NK-92 (cell line): ENCODE results near the gene AP2A2.

Source experiments
- DNase-seq: peaks from one replicate; lab custom pipeline; 2025; ENCODE audit not compliant: unreplicated experiment; lab: John Stamatoyannopoulos, UW

AP2A2 gene

DNA sequence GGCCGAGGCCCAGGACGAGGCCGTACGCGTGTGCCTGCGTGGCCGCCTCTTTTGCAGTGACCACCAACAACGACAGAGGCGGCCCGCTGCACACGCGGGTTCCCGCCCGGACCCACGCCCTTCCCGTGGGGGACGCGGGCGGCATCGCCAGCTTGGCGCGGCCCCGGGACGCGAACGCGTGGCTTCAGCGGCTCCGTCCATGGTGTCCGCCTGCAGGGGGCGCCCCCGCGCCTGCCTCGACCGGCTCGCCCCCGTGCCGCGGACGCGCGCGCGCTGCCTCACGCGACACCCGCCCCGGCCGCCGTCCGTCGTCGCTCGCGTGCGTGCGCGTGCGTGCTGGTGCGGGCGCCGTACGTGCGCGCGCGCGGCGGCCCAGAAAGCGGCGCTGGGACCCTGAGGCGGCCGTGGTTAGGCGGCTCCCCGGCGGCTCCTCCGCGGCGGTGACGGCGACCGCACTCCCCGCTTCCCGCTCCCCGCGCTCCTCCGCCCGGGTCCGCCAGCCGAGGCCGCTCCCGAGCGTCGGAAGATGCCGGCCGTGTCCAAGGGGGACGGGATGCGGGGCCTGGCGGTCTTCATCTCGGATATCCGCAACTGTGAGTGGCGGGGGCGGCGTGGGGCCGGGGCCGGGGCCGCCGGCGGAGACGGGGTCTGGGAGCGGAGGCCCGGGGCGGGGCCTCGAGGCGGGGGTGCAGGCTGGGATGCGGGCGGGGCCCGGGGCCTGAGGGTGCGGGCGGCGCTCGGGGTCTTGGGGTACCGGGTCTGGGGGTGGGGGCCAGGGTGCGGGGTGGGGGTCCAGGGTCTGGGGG is at the start of gene AP2A2:
TSS of gene AP2A2 (plus strand) at position 375 of the 806 bp plus-strand sequence. CDS start at position 527, 152 bp downstream.
- DNase-seq: no peak

DNA sequence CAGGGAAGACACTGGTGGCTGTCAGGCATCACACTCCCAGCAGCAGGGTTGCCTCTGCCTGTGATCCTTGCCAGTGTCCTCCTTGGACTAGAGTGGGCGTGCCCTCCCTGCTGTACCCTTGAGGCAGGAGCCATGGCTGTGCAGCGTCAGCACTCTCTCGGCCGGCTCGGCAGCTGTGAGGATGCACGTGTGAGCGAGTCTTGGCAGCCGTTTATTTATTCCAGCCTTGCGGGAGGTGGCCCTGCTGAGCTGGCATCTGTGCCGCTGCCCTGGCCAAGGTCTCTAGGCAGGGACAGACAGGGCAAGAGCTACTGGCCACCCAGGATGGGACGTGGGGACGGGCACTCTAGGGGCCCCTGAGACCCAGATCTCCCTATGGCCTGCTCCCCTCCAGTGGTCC is 49.1 kb upstream of the AP2A2 start:
- DNase-seq: no peak

DNA sequence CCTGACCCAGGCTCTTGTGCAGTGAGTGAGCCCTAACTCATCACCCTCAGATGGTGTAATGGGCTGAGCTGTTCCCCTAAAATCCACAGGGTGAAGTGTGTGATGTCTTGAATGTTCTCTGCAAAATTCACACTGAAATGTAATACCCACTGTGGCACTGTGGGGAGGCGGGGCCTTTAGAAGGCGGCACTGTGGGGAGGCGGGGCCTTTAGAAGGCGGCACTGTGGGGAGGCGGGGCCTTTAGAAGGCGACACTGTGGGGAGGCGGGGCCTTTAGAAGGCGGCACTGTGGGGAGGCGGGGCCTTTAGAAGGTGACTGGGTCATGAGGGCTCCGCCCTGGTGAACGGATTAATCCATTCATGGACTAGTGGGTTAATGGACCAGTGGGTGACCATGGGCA is 48.1 kb upstream of the AP2A2 start:
- DNase-seq: no peak

DNA sequence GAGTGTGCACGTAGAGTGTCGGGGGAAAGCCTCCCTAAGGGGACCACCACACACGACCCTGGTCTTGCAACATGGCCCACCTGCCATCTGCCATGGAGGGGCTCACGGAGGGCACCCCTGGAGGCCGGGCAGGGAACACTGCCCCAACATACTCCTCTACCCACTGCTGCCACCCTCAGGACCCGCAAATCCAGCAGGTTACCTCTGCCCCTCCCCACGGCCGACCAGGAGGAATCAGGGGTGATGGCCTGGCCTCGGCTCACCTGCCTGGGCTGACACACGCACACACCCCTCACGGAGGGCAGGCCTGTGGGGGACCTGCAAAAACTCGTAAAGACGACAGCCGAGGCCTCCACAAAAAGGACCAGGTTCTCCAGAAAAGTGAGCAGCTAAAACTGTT is 45.2 kb upstream of the AP2A2 start:
- DNase-seq: no peak

DNA sequence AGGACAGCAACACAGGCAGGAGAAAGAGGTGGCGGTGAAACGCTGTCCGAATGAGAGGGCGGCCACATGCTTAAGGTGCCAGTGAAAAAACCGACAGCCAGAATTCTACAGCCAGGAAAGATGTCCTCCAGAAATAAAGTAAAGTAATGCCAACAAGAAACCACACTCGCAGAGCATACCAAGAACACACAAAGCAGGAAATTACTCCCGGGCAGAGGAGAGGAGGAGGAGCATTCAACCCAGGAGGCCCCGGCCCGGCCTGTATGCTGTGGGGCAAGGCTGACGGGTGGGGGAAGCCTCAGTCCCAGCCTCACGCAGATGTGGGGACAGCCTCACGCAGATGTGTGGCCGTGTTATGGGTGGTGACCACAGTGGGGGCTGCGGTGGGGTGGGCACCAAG is 43.1 kb upstream of the AP2A2 start:
- DNase-seq: no peak

DNA sequence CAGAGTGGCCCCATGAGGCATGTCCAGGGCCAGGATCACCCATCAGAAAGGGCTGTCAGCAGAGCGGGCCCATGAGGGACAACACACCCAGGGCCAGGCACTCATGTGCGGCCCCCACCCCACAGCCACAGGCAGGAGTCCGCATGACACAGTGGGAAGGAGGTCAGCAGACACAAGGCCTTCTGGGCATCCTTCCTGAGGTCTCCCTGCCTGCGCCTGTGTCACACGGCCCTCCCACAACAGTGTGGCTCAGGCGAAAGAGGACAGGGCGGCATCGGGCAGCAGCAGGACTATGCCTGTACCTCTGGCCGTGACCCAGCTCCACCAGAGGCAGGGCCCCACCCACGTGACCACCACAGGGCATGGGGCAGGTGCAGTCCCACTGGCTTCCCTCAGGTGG is 42.1 kb upstream of the AP2A2 start:
- DNase-seq: no peak

DNA sequence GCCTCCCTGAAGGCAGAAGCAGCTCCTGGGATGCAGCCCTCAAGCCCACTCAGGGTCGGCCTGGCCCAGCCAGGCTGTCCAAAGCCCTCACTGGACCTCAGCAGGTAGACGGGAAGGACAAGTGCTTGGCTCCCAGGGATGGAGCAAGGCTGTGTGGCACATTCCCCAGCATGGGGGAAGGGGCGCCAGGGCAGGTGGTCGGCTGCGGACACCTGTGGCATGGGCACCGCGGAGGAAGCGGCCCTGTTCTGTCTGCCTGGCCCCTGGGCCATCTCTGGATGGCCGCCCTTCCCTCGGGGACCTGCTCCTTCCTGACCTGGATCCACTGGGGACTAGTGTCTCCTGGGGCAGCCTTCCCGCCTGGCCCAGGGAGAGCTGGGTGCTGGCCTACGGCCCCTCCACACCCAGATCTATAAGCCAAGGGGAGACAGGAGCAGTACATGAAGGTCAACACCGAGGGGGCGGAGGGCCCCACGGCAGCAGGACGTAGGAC is 41.0 kb upstream of the AP2A2 start:
- no peak for DNase-seq

DNA sequence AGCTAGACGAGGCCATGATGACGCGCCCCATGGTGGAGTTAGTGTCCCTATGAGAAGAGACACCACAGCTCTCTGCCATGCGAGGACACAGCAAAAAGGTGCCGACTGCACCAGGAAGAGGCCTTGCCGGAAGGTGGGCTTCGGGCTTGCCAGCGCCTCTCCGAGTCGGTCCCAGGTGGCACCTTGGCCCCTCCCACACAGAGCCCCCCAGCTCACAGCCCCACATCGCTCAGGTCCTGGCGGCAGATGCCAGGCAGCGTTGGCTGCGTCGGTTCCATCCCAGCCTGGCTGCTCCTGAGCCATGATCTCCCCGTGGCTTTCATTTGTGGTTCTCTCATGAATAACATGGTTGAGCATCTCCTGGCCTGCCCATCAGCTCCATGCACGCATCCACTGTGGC is 39.1 kb upstream of the AP2A2 start:
- no peak for DNase-seq

DNA sequence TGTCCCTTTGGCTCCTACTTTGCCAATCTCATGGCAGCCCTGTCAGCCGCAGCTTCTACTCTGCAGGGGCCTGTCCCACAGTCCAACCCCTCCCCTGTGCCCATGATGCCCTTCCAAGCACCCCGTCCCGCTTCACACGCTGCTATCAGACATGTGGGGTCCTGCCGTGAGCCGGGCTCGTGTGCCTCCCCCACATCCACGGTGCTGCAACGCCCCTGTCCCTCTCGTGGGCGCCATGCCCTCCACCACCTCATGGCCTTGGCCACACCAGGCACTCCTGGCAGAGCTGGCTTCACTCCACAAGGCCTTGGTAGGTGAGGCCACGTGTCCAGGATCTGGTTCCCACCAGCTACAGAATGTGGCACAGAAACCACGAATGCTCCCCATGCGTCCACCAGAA is 38.1 kb upstream of the AP2A2 start:
- DNase-seq: no peak

DNA sequence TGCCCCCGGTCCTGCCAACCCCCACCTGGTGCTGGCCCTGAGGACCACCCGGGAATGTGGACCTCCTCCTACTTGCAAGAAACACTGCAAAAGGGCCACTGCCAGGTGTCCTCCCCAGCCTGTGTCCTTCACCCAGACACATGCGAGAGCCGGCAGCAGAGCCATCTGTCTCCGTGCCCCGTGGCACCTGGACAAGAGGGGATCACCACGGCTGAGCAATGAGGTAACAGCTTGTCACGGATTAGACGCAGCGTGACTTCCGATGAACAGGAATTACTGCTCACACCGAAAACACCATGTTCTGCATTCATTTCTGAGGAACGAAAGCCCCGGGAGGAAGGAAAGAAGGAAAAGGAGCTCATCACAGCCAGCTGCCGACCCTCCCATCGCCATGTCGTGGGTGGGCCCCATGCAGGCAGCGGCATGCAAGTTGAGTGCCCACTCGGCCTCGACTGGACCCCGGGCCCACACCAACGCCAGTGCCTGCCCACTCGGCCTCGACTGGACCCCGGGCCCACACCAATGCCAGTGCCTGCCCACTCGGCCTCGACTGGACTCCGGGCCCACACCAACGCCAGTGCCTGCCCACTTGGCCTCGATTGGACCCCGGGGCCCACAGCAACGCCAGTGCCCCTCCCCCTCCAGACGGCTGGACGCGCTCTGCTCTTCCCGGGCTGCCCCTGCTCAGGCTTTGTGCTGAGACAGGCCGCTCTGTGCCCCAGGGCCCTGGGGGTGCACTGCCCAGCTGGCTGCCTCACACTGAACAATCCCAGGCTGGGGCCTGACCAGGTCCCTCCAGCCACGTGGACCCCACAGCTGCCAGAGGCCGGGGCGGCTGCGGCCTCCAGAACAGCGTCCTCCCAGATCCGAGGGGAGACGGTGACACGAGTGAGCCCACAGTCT is 37.1 kb upstream of the AP2A2 start:
- DNase-seq: no peak

DNA sequence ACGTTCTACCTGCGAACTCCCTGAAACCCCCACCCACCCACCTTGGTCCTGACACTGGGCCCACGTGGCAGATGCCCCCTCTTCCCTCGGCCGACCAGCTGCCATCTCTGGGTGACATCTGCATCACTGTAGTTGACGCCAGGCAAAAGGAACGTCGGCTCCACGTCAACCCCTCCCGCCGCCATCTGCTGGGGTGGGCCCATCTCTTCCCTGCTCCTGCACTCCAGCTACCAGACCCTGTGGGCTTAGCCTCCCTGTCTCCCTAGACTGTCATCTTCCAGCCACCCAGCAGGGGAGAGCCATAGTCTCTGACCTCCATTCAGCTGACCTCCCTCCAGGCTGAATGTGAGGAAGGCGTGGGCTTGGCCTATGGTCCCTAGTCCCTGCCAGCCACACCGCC is 36.4 kb upstream of the AP2A2 start:
- no peak for DNase-seq

DNA sequence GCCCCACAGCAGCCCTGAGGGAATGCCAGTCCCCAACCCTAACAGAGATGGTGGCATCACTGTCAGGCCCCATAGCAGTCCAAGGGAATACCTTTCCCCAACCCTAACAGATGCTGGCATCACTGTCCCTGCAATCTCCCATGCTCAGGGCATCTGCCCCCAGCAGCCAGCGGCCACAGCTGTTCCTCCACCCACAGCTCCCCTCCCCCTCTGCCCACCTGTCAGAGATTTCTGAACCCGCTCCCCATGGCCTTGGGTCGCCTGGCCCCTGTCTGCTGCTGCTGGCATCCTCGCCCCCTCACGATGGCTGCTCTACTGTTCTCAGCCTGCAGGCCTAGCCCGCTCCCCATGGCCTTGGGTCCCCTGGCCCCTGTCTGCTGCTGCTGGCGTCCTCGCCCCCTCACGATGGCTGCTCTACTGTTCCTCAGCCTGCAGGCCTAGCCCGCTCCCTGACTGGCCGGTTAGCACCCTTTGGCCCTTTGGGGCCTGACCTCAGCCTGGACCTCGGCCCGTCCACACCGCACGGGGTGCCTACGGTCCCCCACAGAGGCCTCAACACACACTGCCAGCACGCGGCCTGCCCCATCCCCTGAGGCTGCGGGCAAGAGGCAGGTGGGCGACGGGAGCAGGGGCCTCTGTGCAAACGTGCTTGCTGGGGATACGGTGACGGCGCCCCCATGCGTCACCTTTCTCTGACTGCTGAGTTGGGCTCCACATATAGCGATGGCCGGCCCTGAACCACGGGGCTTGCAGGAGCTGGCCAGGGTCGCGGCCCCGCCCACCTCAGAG is 35.8 kb upstream of the AP2A2 start:
- no peak for DNase-seq

DNA sequence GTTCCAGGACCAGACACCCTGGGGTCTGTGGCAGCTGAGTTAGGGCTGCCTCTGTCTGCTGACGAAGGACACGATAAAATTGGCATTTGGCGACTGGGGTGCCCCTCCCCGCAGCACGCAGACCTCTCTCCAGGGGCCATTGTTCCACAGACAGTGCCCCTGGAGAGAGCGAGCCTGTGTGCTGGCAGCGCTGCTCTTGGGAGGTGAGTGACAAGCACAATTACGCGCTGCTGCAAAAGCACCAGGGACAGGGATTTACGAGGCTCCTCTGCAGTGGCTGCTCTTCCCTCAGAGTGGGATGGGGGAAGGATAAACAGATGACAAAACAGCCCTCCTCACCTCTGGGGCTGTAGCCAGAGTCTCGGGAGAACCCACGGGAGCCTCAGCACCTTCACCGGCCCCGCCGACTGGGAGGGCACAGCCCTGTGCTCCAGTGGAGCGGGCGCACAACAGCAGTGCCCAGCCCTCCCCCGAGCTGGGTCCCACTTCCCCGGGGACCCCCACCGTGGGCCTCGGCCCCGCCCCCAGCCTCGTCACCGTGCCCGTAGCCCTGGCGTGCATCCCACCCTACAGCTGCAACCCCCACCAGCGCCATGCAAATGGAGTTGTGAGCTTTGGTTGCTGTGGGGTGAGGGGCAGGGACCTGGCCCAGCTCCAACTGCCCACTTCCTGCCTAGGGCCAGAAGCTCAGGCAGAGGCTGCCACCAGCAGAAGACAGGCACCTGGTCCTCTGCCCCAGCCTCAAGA is 34.7 kb upstream of the AP2A2 start:
- DNase-seq: no peak

DNA sequence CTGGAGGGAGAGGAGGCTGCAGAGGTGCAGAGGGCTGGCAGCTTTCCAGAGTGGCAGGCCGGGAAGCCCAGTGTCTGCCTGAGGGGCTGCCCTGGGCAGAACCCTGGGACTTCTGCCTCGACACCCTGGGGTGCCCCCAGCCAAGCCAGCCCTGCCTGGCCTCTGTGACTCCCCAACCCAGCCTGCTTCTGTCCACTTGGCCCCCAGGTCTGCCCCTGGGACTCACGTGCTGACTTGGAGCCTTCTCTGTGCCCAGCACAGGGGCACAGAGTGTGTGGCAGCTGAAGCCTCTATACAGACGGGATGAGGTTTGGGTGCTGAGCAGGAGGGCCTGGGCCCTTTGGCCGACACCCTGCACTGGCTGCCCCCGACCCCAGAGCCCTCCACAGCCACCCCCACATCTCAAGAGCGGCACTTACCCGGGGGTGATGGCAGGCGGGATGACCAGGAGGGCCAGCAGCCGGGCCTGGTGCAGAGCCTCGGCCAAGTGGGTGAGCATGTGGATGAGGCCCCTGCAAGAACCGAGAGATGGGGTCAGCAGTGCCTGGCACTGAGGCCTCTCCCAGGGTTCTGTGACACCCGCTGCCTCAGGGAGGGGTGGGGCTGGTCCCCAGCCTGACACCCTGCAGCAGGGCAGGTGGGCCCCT is 32.5 kb upstream of the AP2A2 start:
- DNase-seq: no peak

DNA sequence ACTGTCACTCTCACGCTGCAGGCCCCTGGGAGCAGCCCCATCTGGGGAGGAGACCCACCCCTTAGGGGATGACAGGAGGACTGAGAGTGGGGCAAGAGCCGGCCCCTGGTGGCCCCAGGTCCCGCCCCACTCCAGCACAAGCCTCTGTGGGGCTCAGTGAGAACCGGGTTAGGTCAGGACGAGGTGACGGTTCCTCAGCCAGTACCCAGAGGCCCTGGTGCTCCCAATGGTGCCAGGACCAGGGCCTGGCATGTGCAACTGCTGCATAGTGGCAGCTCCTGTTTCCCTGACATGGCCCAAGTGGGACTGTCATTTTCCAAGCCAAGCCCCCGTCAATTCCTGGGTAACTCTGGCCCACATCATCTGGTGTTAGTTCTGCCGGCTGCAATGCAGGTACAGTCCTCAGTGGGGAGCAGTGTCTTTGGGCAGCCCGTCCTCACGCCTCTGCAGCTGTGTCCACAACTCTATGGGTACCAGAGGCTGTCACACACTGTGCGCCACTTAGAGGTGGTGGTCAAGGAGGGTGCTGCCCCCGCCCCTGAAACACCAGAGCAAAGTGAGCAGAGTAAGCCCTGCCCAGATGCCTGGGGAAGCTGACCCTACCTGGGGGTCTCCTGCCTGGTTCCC is 31.0 kb upstream of the AP2A2 start:
- no peak for DNase-seq

DNA sequence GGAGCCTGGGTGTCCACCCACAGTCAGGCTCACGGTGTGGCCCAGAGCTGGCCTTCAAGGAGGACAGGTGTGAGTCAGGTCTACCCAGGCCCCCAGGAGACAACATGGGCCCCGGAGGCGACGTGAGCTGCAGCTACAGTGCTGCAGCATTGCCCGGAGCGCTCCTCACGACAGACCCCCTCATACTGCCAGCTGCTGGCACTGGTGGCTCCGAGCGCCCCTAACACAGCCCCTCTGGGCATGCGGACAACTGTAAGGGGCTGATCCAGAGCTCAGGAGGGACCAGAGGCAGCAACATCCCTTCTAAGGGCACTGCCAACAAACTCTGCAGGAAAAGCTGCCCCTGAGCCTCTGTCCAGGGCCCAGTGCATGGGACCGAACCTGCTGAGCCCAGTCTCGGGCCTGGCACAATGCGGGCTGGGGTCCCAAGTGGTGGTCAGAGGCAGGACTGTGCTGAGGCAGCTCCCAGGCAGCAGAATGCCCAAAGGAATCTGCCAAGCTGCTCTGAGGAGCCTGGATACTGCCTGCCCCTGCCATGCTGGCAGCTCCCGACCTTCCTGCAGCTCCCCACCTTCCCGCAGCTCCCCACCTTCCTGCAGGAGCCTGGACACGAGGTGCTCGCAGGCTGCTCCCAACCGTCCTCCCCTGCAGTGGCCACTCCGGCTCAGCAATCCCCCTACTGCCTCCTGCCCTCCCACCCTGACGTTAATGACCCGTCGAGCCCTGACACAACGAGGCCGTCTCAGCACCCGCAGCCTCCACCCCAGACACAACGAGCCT is 30.1 kb upstream of the AP2A2 start:
- no peak for DNase-seq

DNA sequence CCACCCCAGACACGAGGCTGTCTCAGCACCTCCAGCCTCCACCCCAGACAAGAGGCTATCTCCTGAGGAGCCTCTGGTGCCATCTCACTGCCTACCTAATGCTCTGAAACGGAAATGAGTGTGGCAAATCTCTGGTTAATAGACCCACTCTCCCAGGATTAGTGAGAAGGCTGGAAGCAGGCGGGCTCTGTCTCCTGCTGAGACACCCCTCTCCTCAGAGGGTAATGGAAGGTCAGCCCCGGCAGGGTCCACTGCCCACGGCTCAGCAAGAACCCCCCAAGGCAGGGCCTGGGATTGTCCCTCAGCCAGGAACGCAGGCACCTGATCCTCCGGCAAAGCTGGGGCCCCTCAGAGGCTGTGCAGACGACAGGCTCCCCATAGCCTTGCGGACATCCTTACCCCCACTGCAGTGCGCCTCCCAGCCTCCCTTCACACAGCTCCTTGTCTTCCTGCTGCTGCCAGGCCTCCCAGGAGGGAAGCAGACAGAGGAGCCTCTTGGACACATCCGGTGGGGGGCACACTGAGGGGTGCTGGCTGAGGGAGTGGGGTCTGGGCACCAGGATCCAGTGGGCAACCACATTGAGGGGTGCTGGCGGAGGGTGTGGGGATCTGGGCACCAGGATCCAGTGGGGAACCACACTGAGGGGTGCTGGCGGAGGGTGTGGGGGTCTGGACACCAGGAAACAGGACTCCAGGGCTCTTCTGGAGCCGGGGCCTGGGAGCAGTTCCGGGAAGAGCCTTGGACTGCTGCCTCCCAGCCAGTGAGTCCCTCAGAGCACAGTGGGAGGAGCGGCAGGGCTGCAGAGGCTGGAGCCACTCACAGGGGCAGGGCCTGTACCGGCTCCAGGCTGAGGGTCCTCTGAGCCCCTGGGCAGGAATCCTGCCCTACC is 28.2 kb upstream of the AP2A2 start:
- DNase-seq: no peak

DNA sequence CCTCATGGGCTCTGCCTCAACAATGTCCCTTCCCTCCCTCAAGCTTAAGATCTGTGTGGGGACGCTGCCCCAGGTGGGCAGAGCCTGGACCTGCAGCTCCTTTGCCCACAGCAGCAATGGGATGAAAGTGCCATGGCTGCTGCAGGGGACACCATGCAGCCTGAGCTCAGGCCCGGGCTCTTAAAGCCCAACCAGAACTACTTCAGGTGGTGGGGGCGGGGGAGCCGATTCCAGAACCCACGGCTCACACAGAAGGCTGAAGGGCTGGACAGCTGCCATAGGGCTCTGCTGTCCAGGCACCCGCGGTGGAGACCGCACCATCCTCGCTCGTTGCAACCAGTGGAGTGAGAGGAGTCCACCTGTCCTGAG is 27.5 kb upstream of the AP2A2 start:
- DNase-seq: no peak
